ENCODE data around the gene PTGIS.

PTGIS gene

GRCh38 chr20:49529470-49529869, 38.5 kb downstream of the PTGIS start:
- DNase-seq (ENCODE audit: low read depth, low spot score): no peak

- DNase-seq (ENCODE audit: low read depth, low spot score): no peak
Measured at GRCh38 chr20:49526568-49526967, 41.4 kb downstream of the PTGIS start.

GRCh38 chr20:49526056-49526455, 41.9 kb downstream of the PTGIS start:
- DNase-seq (ENCODE audit: low read depth, low spot score): no peak

- DNase-seq (ENCODE audit: low read depth, low spot score): no peak
Measured at GRCh38 chr20:49523767-49524360, 44.1 kb downstream of the PTGIS start.

GRCh38 chr20:49521356-49521755, 46.6 kb downstream of the PTGIS start:
- DNase-seq (ENCODE audit: low read depth, low spot score): no peak

GRCh38 chr20:49519777-49520359, 48.1 kb downstream of the PTGIS start:
- DNase-seq (ENCODE audit: low read depth, low spot score): no peak

GRCh38 chr20:49519212-49519712, 48.7 kb downstream of the PTGIS start:
- DNase-seq (ENCODE audit: low read depth, low spot score): no peak

GRCh38 chr20:49518576-49518975, 49.4 kb downstream of the PTGIS start:
- no peak for DNase-seq (ENCODE audit: low read depth, low spot score)

GRCh38 chr20:49517805-49518100, 50.2 kb downstream of the PTGIS start:
- no peak for DNase-seq (ENCODE audit: low read depth, low spot score)

GRCh38 chr20:49516916-49517804, 50.8 kb downstream of the PTGIS start:
- no peak for DNase-seq (ENCODE audit: low read depth, low spot score)

- DNase-seq (ENCODE audit: low read depth, low spot score): no peak
Measured at GRCh38 chr20:49515586-49515985, 52.4 kb downstream of the PTGIS start.

GRCh38 chr20:49513517-49513916, 54.4 kb downstream of the PTGIS start:
- DNase-seq (ENCODE audit: low read depth, low spot score): no peak

- DNase-seq (ENCODE audit: low read depth, low spot score): no peak
Measured at GRCh38 chr20:49513009-49513408, 54.9 kb downstream of the PTGIS start.

- no peak for DNase-seq (ENCODE audit: low read depth, low spot score)
Measured at GRCh38 chr20:49511788-49512525, 56.0 kb downstream of the PTGIS start.

GRCh38 chr20:49510562-49511122, 57.3 kb downstream of the PTGIS start:
- DNase-seq (ENCODE audit: low read depth, low spot score): no peak

GRCh38 chr20:49508435-49509199, 59.3 kb downstream of the PTGIS start:
- DNase-seq (ENCODE audit: low read depth, low spot score): no peak

- no peak for DNase-seq (ENCODE audit: low read depth, low spot score)
Measured at GRCh38 chr20:49507741-49508434, 60.0 kb downstream of the PTGIS start.

GRCh38 chr20:49505518-49505917, 62.4 kb downstream of the PTGIS start:
- no peak for DNase-seq (ENCODE audit: low read depth, low spot score)

- DNase-seq (ENCODE audit: low read depth, low spot score): no peak
Measured at GRCh38 chr20:49503176-49503575, 64.8 kb downstream of the PTGIS start.

- no peak for DNase-seq (ENCODE audit: low read depth, low spot score)
Measured at GRCh38 chr20:49501917-49502316, 66.0 kb downstream of the PTGIS start.

- DNase-seq (ENCODE audit: low read depth, low spot score): no peak
Measured at GRCh38 chr20:49497398-49497669, 70.6 kb downstream of the PTGIS start.

Data from activated CD4-positive, CD25-positive, alpha-beta regulatory T cell treated with anti-CD3 and anti-CD28 coated beads, Interleukin-2, amount 50 U/mL, for 16 hours (primary cell).